Stimulated activated effector memory CD8-positive, alpha-beta T cell treated with anti-CD3 and anti-CD28 coated beads, Interleukin-12 subunit alpha, Interleukin-12 subunit beta, amount 100 ng/mL, for 72 hours (primary cell): ENCODE results near the gene SPATA33.

Experiments used
- ATAC-seq: fragments of 150-1000 bp; cut with Tn5 transposase; 2 replicates; pipeline ENCODE4 v1.10.0; 2021
- DNase-seq, 2 donors: peaks; one replicate each; pipeline ENCODE4 v3.0.0; 2021 to 2022; ENCODE audit warnings: low spot score in 2 of 2
- H3K27ac Mint-ChIP-seq: one replicate; pipeline ENCODE4 v1.8.0; 2022; ENCODE audit warnings: mild to moderate bottlenecking, mixed read lengths
- H3K36me3 Mint-ChIP-seq: one replicate; pipeline ENCODE4 v1.8.0; 2022; ENCODE audit warnings: mild to moderate bottlenecking, mixed read lengths
- H3K4me1 Mint-ChIP-seq: one replicate; pipeline ENCODE4 v1.8.0; 2022; ENCODE audit warnings: mixed read lengths
- H3K4me3 Mint-ChIP-seq: one replicate; pipeline ENCODE4 v1.8.0; 2022; ENCODE audit warnings: mild to moderate bottlenecking, mixed read lengths
- H3K9me3 Mint-ChIP-seq: one replicate; pipeline ENCODE4 v1.8.0; 2022; ENCODE audit warnings: mixed read lengths

The SPATA33 gene

GRCh38 chr16:89657442-89658220 is at the start of gene SPATA33, which contains the start of gene CHMP1A:
SPATA33 (plus strand) TSS chr16:89657836; CDS start chr16:89657912, 76 bp downstream.
CHMP1A (minus strand) TSS chr16:89657708; CDS start chr16:89657588, 120 bp downstream.
- Mint-ChIP-seq H3K36me3 (peaks cover 68% of the 10 kb centered on the region), H3K4me3 (peak within 1 kb of the TSS; percentile 88), H3K27ac (peak within 1 kb of the TSS; percentile 94), H3K4me1 (peaks cover 37% of the 10 kb centered on the region), H3K9me3 (no peaks in the 10 kb centered on the region)
- peak; percentile 94 for ATAC-seq
- peak; percentile 95 to 98 for DNase-seq

GRCh38 chr16:89607937-89608740 is 49.5 kb upstream of the SPATA33 start:
- Mint-ChIP-seq H3K36me3 (peaks cover 9% of the 10 kb centered on the region), H3K4me1 (peaks cover 1% of the 10 kb centered on the region), H3K27ac (no peak overlapping the region), H3K9me3 (no peaks in the 10 kb centered on the region), H3K4me3 (no peak overlapping the region)
- DNase-seq (no peak), ATAC-seq (no peak)

- Mint-ChIP-seq H3K4me1 (no peaks in the 10 kb centered on the region), H3K36me3 (peaks cover 9% of the 10 kb centered on the region), H3K4me3 (no peak overlapping the region), H3K27ac (no peak overlapping the region), H3K9me3 (no peaks in the 10 kb centered on the region)
- DNase-seq (no peak), ATAC-seq (no peak)
Measured at GRCh38 chr16:89610108-89610453, 47.6 kb upstream of the SPATA33 start.

DNA sequence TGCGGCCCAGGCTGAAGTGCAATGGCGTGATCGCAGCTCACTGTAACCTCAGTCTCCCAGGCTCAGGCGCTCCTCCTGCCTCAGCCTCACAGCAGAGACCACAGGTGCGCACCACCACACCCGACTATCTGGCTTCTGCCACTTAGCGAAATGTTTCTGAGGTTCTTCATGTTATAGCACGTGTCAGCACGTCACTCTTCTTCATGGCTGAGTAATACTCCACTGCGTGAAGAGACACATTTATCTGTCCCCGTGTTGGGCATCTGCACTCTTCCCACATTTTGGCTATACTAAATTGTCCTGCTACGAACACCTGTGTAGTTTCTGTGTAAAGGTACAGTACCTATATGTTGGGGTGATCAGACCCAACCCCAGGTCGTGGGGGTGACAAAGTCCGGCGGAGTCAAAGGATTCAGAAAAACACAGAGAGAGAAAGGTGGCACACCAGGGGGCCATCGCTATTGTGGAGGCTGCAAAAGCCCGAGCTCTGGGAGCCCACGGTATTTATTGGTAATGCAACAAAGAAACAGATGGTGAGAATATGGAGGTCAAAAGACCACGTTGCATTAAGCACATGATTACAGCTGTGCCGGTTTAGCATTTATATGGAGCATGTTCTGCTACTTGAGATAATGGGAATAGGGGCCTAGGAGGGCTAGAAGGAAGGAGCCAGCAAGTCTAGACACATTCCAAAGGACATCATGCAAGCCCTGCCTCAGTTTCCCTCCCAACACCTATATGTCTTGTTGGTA is 45.0 kb upstream of the SPATA33 start:
- peaks cover 14% of the 10 kb centered on the region for H3K4me1 Mint-ChIP-seq
- no peak overlapping the region for H3K27ac Mint-ChIP-seq
- H3K9me3 Mint-ChIP-seq: peaks cover 3% of the 10 kb centered on the region
- no peak for ATAC-seq
- peaks cover 19% of the 10 kb centered on the region for H3K36me3 Mint-ChIP-seq
- H3K4me3 Mint-ChIP-seq: no peak overlapping the region
- no peak for DNase-seq

DNA sequence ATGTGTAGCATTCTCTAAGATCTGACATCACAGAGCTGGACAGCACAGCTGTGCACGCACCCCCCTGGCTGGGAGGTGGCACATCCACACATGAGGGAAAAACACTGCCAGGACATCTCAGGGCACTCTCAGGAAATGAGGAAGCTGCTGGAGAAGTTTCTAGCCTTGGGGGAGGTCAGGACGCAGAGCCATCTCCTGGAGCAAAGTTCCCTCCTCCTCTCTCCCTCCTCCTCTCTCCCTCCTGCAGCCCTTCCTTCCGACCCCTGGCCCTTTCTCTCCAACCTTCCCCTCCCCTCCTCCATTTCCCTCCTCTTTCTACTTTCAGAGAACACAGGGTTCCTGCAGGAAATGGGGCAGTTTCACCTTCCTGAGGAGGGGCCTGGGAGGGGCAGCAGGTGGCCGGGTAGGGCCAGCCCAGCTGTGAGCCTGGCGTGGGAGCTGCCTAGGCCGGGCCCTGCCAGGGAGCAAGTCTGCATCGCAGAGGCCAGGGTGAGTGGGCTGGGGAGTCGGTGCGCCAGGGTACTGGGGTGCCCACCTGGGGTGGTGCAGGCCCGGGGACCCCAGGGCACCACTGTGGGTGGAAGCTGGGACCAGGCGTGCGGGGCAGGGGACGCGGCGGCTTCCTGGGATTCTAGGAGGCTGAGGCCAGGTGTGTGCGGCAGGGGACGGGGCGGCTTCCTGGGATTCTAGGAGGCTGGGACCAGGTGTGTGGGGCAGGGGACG is 44.2 kb upstream of the SPATA33 start, which contains the start of gene DPEP1:
DPEP1 (plus strand) TSS at position 412 of the 723 bp plus-strand sequence. CDS start 16,769 bp downstream, outside the sequence.
- Mint-ChIP-seq H3K27ac (no peak within 1 kb of the TSS), H3K4me1 (peaks cover 14% of the 10 kb centered on the region)
- ATAC-seq: no peak

DNA sequence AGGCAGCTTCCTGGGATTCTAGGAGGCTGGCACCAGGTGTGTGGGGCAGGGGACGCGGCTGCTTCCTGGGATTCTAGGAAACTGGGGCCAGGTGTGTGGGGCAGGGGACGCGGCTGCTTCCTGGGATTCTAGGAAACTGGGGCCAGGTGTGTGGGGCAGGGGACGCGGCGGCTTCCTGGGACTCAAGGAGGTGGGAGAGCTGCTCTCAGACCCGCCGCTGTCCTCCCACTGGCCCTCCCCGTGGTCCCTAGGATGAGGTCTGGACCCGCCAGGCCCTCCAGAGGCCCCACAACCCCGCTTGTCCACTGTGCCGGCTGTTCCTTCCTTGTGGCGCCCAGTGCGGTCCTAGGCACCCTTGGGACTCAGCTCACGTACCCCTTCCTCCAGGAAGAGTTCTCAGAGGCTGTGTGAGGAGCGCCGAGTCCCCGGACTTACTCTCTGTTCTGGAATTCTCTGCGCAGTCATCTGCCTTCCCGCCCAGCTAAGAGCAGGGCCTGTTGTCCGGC is 43.6 kb upstream of the SPATA33 start:
- peaks cover 3% of the 10 kb centered on the region for H3K9me3 Mint-ChIP-seq
- H3K27ac Mint-ChIP-seq: no peak overlapping the region
- peaks cover 14% of the 10 kb centered on the region for H3K4me1 Mint-ChIP-seq
- DNase-seq (no peak), ATAC-seq (no peak)
- no peak overlapping the region for H3K4me3 Mint-ChIP-seq
- peaks cover 19% of the 10 kb centered on the region for H3K36me3 Mint-ChIP-seq

More for the DNA sequence above, 44.2 kb upstream of the SPATA33 start, which contains the start of gene DPEP1:
- no peak for DNase-seq
- peaks cover 3% of the 10 kb centered on the region for H3K9me3 Mint-ChIP-seq
- H3K36me3 Mint-ChIP-seq: peaks cover 19% of the 10 kb centered on the region
- no peak within 1 kb of the TSS for H3K4me3 Mint-ChIP-seq

GRCh38 chr16:89615176-89615575 is 42.5 kb upstream of the SPATA33 start:
- peaks cover 14% of the 10 kb centered on the region for H3K4me1 Mint-ChIP-seq
- peaks cover 3% of the 10 kb centered on the region for H3K9me3 Mint-ChIP-seq
- ATAC-seq (no peak), DNase-seq (no peak)
- H3K4me3 Mint-ChIP-seq: no peak overlapping the region
- no peak overlapping the region for H3K27ac Mint-ChIP-seq
- H3K36me3 Mint-ChIP-seq: peaks cover 19% of the 10 kb centered on the region

GRCh38 chr16:89615596-89616090 is 42.0 kb upstream of the SPATA33 start:
- H3K9me3 Mint-ChIP-seq: peaks cover 3% of the 10 kb centered on the region
- DNase-seq: no peak
- peak overlapping the region; percentile 98 for H3K27ac Mint-ChIP-seq
- peaks cover 14% of the 10 kb centered on the region for H3K4me1 Mint-ChIP-seq
- no peak for ATAC-seq
- no peak overlapping the region for H3K4me3 Mint-ChIP-seq
- H3K36me3 Mint-ChIP-seq: peaks cover 19% of the 10 kb centered on the region

- Mint-ChIP-seq H3K9me3 (peaks cover 3% of the 10 kb centered on the region), H3K36me3 (peaks cover 19% of the 10 kb centered on the region), H3K27ac (peak overlapping the region; percentile 98), H3K4me1 (peaks cover 14% of the 10 kb centered on the region), H3K4me3 (no peak overlapping the region)
- ATAC-seq (no peak), DNase-seq (no peak)
Measured at GRCh38 chr16:89616623-89617022, 41.0 kb upstream of the SPATA33 start.

- Mint-ChIP-seq H3K4me1 (peaks cover 14% of the 10 kb centered on the region), H3K36me3 (peaks cover 19% of the 10 kb centered on the region), H3K27ac (peak overlapping the region; percentile 98), H3K4me3 (no peak overlapping the region), H3K9me3 (peaks cover 3% of the 10 kb centered on the region)
- DNase-seq (no peak), ATAC-seq (peak; percentile 34)
Measured at GRCh38 chr16:89617036-89617435, 40.6 kb upstream of the SPATA33 start.

DNA sequence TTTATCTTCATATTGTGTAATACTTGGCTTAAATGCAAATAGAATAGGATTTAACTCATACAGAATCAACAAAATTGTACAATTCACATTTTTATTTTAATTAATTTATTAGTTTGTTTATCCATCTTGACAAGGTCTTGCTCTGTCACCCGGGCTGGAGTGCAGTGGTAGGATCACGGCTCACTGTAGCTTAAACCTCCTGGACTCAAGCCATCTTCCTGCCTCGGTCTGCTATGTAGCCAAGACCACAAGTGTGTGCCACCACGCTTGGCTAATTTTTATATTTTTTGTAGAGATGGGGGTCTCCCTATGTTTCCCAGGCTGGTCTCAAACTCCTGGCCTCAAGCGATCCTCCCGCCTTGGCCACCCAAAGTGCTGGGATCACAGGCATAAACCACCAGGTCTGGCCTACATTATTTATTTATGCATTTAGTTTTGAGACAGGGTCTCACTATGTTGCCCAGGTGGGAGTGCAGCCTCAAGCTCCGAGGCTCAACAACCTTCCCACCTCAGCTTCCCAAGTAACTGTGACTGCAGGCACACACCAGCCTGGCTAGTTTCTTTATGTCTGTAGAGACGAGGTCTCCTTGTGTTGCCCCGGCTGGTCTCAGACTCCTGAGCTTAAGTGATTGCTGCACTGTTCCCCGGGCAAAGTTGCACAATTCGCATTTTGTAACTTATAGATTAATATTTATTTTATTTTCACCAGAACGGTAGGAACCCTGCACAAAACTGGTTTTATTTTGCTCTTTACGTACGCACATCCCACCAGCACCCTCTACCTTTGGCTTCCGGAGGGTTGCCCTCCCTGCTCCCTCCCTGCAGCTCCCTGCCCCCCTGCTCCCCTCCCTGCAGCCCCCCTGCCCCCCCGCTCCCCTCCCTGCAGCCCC is 39.3 kb upstream of the SPATA33 start:
- Mint-ChIP-seq H3K36me3 (peaks cover 10% of the 10 kb centered on the region), H3K27ac (no peak overlapping the region), H3K9me3 (peaks cover 3% of the 10 kb centered on the region), H3K4me1 (peaks cover 14% of the 10 kb centered on the region), H3K4me3 (no peak overlapping the region)
- DNase-seq (no peak), ATAC-seq (no peak)

DNA sequence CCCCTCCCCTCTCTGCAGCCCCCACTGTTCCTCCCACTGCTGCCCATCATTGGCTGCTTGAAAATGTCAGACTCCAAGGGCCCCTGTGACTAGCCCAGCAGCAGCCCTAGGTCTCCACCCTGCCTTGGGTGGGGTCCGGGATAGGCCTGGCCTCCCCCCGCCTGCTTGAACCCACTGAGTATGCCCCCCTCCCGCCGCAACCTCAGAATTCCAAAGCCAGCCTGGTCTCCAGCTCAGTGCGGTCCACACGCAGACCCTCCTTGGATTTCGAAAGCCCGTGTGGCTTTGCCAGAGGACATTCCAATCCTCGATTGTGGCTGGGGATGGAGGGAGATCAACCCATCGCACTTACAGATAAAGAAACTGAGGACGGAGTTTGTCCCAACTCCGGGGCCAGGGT is 37.8 kb upstream of the SPATA33 start:
- DNase-seq: no peak

DNA sequence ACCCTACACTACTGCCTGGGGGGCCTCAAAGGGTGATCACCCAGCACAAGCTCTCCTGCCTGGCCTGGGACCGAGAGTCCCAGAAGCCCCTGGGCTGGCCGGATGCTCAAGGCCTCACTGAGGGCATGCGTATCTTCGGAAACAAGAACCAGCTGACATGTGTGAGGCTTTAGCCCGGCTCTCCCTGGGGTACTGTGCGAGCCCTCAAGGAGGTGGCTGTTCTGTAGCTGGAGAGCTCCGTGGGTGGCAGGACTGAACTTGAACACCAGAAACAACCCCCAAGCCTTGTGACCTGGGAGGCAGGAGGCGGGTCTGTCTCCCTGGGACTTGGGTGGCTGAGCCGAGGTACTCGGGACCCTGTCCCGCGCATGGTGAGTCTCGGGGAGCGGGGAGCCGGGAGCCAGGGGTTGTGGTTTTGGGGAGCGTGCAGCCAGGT is 37.2 kb upstream of the SPATA33 start:
- no peak for ATAC-seq
- DNase-seq: no peak
- Mint-ChIP-seq H3K36me3 (peaks cover 10% of the 10 kb centered on the region), H3K4me3 (no peak overlapping the region), H3K4me1 (peaks cover 14% of the 10 kb centered on the region), H3K27ac (no peak overlapping the region), H3K9me3 (peaks cover 3% of the 10 kb centered on the region)

More for the DNA sequence above, 37.8 kb upstream of the SPATA33 start:
- Mint-ChIP-seq H3K4me1 (peaks cover 14% of the 10 kb centered on the region), H3K36me3 (peaks cover 10% of the 10 kb centered on the region), H3K27ac (no peak overlapping the region), H3K4me3 (no peak overlapping the region), H3K9me3 (peaks cover 3% of the 10 kb centered on the region)
- ATAC-seq: no peak
